Loucy (cell line): ENCODE measurements around the gene MYH10.

Experiments
- H2AFZ ChIP-seq: fragments of 200-600 bp; sonication (generic); 2 replicates; pipeline ENCODE4 v1.6.0; 2016; ENCODE audit warnings: antibody characterized with exemption, mild to moderate bottlenecking, low read length, moderate library complexity
- H3F3A ChIP-seq: fragments of 200-600 bp; 2 replicates; pipeline ENCODE4 v1.6.0; 2016; ENCODE audit warnings: antibody characterized with exemption, low read depth, mild to moderate bottlenecking
- H3K27me3 ChIP-seq: fragments of 200-600 bp; sonication (generic); 2 replicates; pipeline ENCODE4 v1.6.1; 2014; ENCODE audit warnings: low read length, mild to moderate bottlenecking; ENCODE audit not compliant: insufficient read depth, poor library complexity, severe bottlenecking
- H3K36me3 ChIP-seq: fragments of 200-600 bp; sonication (generic); 2 replicates; pipeline ENCODE4 v1.6.1; 2016; ENCODE audit warnings: low read length; ENCODE audit not compliant: insufficient read depth
- H3K4me1 ChIP-seq: fragments of 200-600 bp; sonication (generic); 2 replicates; pipeline ENCODE4 v1.5.1; 2014; ENCODE audit warnings: low read length, mild to moderate bottlenecking; ENCODE audit not compliant: insufficient read depth, poor library complexity, severe bottlenecking
- H3K4me2 ChIP-seq: fragments of 200-600 bp; sonication (generic); 2 replicates; pipeline ENCODE4 v1.6.0; 2014; ENCODE audit warnings: antibody characterized with exemption, low read length, low read depth, mild to moderate bottlenecking; ENCODE audit not compliant: poor library complexity, severe bottlenecking
- H3K4me3 ChIP-seq: fragments of 200-600 bp; sonication (generic); 2 replicates; pipeline ENCODE4 v1.5.1; 2014; ENCODE audit warnings: low read length, mild to moderate bottlenecking, mixed read lengths; ENCODE audit not compliant: poor library complexity, severe bottlenecking
- H3K79me2 ChIP-seq: fragments of 200-600 bp; sonication (generic); 2 replicates; pipeline ENCODE4 v1.6.1; 2014; ENCODE audit warnings: low read length; ENCODE audit not compliant: insufficient read depth
- H3K9ac ChIP-seq: fragments of 200-600 bp; sonication (generic); 2 replicates; pipeline ENCODE4 v1.6.0; 2014; ENCODE audit warnings: mild to moderate bottlenecking, low read depth, low read length, moderate library complexity; ENCODE audit not compliant: poor library complexity, severe bottlenecking
- H3K9me2 ChIP-seq: fragments of 200-600 bp; sonication (generic); replicated peaks from 2 replicates; pipeline ENCODE4 v1.6.1; 2016; ENCODE audit warnings: low read depth, low read length, mixed read lengths
- H3K9me3 ChIP-seq: fragments of 200-600 bp; sonication (generic); 2 replicates; pipeline ENCODE4 v1.6.1; 2014; ENCODE audit warnings: mild to moderate bottlenecking, antibody characterized with exemption, low read length, low read depth; ENCODE audit not compliant: insufficient read depth
- H4K20me1 ChIP-seq: fragments of 200-600 bp; sonication (generic); 2 replicates; pipeline ENCODE4 v1.6.0; 2014; ENCODE audit warnings: antibody characterized with exemption, low read length, mild to moderate bottlenecking; ENCODE audit not compliant: insufficient read depth, poor library complexity, severe bottlenecking
- EZH2phosphoT487 ChIP-seq: fragments of 200-600 bp; IDR thresholded peaks from 2 replicates; pipeline ENCODE4 v1.6.1; 2018; ENCODE audit warnings: antibody characterized with exemption, mild to moderate bottlenecking, moderate library complexity, borderline replicate concordance
- TF ChIP-seq, protein P1 (sequence below): fragments of 200-600 bp; sonication (generic); conservative IDR thresholded peaks from 2 replicates; pipeline ENCODE4 v1.5.1; 2014; ENCODE audit warnings: mild to moderate bottlenecking, antibody characterized with exemption, low read length

MYH10 gene

DNA sequence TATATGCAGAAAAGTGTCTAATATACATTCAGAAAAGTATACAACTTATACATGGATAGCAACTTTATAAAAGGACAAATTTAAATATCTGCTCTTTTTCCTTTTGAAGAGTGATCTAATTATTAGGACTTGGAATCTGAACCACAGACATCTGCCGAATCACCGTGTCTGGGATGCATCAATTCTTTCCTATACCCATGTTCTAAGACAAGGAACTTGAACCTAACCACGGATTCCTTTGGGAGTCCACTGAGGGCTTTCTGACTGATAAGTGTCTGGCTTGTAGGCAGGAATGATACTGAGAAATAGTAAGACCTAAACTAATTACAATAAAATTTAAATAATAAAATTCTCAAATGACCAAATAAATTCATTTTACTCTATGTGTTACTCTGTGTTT, 140.7 kb downstream of the MYH10 start:
- Histone ChIP-seq H3K4me3 (no peak overlapping the region), H4K20me1 (no peaks in the 10 kb centered on the region), H2AFZ (no peak overlapping the region), H3K36me3 (peaks cover 89% of the 10 kb centered on the region), H3K9me2 (no peaks in the 10 kb centered on the region), H3K4me1 (no peaks in the 10 kb centered on the region), H3K4me2 (no peak overlapping the region), H3K9me3 (no peaks in the 10 kb centered on the region), H3K27me3 (no peaks in the 10 kb centered on the region), H3K79me2 (no peaks in the 10 kb centered on the region), H3F3A (no peaks in the 10 kb centered on the region), H3K9ac (no peak overlapping the region)
- TF ChIP-seq EZH2phosphoT487: no peak
- TF ChIP-seq, protein P1, sequence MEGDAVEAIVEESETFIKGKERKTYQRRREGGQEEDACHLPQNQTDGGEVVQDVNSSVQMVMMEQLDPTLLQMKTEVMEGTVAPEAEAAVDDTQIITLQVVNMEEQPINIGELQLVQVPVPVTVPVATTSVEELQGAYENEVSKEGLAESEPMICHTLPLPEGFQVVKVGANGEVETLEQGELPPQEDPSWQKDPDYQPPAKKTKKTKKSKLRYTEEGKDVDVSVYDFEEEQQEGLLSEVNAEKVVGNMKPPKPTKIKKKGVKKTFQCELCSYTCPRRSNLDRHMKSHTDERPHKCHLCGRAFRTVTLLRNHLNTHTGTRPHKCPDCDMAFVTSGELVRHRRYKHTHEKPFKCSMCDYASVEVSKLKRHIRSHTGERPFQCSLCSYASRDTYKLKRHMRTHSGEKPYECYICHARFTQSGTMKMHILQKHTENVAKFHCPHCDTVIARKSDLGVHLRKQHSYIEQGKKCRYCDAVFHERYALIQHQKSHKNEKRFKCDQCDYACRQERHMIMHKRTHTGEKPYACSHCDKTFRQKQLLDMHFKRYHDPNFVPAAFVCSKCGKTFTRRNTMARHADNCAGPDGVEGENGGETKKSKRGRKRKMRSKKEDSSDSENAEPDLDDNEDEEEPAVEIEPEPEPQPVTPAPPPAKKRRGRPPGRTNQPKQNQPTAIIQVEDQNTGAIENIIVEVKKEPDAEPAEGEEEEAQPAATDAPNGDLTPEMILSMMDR: no peak

DNA sequence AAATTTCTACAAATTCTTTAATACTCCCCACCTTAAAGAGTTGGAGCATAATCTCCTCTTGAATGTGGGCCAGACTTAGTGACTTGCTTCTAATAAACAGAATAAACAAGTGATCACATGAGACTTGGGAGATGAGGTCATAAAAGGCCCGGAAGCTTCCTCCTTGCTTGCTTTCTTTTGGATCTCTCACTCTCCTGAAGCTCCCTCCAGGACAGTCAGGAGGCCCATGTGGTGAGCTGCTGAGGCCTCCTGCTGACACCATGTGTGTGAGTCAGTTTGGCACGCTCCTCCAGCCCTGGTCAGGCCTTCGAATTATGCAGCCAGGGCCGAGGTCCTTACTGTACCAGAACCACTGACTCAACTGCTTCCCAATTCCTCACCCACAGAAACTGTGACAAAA, 141.6 kb downstream of the MYH10 start:
- no peaks in the 10 kb centered on the region for H3K4me1 ChIP-seq
- H3K9me2 ChIP-seq: no peaks in the 10 kb centered on the region
- H3K9ac ChIP-seq: no peak overlapping the region
- no peaks in the 10 kb centered on the region for H3K79me2 ChIP-seq
- peaks cover 92% of the 10 kb centered on the region for H3K36me3 ChIP-seq
- H3K4me2 ChIP-seq: no peak overlapping the region
- H2AFZ ChIP-seq: no peak overlapping the region
- no peaks in the 10 kb centered on the region for H3K9me3 ChIP-seq
- no peak overlapping the region for H3K4me3 ChIP-seq
- no peaks in the 10 kb centered on the region for H4K20me1 ChIP-seq
- H3F3A ChIP-seq: no peaks in the 10 kb centered on the region
- TF ChIP-seq, protein P1: no peak
- no peak for TF ChIP-seq EZH2phosphoT487
- H3K27me3 ChIP-seq: no peaks in the 10 kb centered on the region

DNA sequence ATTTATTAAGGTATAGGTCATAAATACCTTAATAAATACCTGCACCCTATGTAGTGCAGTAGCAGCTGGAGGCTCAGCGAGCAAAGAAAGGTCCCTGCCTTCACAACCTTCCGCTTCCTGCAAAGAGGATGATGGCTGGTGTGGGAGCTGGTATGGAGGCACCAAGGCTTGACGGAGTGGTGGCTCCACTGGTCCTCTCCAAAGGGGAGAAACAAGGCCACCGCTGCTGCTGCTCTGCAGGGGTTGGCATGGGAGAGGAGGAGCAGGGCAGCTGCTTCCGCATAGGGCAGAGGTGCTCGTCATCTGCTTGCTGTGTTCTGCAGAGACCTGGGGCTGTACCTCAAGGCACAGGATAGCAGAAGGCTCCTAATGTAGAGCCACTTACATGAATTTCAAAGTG, 142.0 kb downstream of the MYH10 start:
- no peak for TF ChIP-seq EZH2phosphoT487
- TF ChIP-seq, protein P1: no peak
- Histone ChIP-seq H4K20me1 (no peaks in the 10 kb centered on the region), H3K27me3 (no peaks in the 10 kb centered on the region), H3K9ac (no peak overlapping the region), H2AFZ (no peak overlapping the region), H3K9me3 (no peaks in the 10 kb centered on the region), H3K79me2 (no peaks in the 10 kb centered on the region), H3K9me2 (no peaks in the 10 kb centered on the region), H3K4me2 (no peak overlapping the region), H3K4me1 (no peaks in the 10 kb centered on the region), H3K4me3 (no peak overlapping the region), H3F3A (no peaks in the 10 kb centered on the region), H3K36me3 (peaks cover 92% of the 10 kb centered on the region)
